GM19463 (cell line): ENCODE data around the gene ZNF304.
"Not testable (repeated sequence)": the region's sequence is repeated elsewhere in the genome, so short reads cannot be mapped to it uniquely, and the experiment has no call there.

Source experiments
- ATAC-seq: cut with Tn5 transposase; IDR thresholded peaks from one replicate; pipeline ENCODE4 v1.9.1; 2021; ENCODE audit warnings: mild to moderate bottlenecking, moderate library complexity; ENCODE audit not compliant: unreplicated experiment

The ZNF304 gene

GRCh38 chr19:57359300-57359699 lies 8.2 kb downstream of the ZNF304 start:
- no peak for ATAC-seq

GRCh38 chr19:57362419-57362818 lies 11.3 kb downstream of the ZNF304 start:
- no peak for ATAC-seq

DNA sequence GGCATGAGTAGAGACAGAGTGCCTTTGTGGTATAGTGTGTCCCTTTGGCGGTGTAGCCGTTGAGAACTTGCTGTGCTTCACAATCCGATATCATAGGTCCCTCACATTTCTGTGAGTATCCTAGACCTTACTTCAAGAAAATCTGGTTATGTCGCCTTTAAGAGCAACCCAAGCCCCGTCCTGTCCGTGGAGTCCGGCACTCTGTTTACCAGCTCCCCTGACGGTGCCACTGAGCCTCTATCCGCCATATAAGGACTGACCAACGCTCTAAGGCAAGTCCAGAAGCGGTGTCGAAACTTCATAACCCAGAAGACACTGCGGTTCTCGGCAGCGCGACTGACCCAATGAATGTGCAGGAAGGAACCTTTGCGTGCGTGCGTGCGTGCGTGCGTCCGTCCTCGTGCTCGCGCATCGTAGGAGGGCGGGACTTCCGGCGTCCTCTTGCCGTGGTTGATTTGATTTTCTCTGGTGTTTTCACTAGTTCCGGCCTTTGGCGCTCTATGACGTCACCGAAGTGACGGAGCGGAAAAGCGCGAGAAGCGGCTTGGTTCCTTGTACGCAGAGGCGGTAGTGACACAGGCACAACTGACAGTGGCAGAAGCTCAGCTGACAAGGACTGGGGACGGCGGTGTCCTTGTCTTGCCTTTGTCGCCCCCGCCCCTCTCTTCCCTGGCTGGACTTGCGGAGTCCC lies 12.1 kb downstream of the ZNF304 start, which contains the start of the genes TRAPPC2B and ZNF547:
Gene TRAPPC2B, plus strand, starts transcription at position 555 of the 691 bp plus-strand sequence. CDS start 1,283 bp downstream, outside the sequence.
Gene ZNF547, plus strand, starts transcription at position 555 of the 691 bp plus-strand sequence. CDS start 5,005 bp downstream, outside the sequence.
- ATAC-seq: peak; percentile 95

DNA sequence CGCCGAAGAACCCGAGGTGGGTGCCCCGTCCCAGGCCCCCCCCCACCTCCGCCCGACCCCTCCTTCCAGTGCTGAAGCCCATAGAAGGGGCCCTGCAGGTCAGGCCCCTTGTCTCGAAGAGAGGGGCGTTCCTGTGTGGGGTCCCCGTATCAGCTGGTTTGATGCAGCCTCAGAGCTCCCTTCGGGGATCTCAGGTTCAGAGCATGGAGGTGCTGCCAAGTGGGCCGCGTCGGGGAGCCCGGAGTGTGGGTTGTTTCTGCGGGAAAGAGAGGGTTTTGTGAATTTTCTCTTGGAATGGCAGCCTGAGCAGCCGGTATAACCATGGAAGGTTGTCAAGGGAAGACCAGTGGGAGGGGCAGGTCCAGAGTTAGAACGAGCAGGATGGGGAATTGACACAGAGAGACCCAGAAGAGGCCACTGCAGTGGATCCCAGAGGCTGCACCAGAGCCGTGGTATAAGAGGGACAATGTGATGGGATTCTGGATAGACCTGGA lies 12.7 kb downstream of the ZNF304 start:
- peak; percentile 8 for ATAC-seq

DNA sequence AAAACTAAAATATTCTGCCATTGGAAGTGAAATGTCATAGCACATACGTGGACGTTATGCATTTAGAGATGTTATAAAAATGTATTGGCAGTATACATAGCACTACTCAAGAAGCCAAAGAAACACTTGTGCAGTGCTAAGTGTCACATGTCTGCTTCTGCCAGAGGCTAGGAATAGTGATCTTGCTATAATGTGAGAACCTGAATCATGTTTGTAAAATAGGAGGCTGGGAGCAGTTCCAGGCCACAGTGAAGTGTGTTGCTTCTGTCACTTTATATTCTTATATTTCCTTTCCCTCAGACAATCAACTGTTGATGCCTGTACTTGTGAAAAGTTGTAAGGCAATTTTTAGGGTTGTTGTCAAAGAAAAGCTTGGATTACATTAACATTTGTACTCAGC lies 15.7 kb downstream of the ZNF304 start:
- ATAC-seq: no peak

DNA sequence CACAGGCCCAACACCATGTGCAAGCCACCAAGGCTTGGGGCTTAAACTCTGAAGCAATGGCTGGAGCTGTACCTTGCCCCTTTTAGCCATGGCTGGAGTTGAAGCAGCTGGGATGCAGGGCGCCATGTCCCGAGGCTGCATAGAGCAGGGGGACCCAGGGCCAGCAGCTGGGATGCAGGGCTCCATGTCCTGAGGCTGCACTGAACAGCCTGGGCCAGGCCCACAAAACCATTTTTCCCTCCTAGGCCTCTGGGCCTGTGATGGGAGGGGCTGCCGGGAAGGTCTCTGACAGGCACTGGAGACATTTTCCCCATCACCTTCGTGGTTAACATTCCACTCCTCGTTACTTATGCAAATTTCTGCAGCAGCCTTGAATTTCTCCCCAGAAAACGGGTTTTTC lies 23.1 kb downstream of the ZNF304 start:
- ATAC-seq: no peak

GRCh38 chr19:57374647-57375046 lies 23.6 kb downstream of the ZNF304 start:
- ATAC-seq: not testable (repeated sequence)

DNA sequence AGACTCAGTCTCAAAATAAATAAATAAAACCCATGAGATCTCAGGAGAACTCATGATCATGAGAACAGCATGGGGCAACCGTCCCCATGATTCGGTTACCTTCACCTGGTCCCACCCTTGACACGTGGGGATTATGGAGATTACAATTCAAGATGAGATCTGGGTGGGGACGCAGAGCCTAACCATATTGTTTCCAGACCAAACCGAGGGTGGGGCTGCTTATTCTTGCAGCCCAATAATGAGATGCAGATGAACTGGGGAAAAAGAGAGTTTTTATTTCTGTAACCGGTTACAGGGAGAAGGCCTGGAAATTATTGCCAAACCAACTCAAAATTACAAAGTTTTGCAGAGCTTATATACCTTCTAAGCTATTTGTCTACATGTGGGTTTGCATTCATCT lies 25.1 kb downstream of the ZNF304 start:
- ATAC-seq: no peak

DNA sequence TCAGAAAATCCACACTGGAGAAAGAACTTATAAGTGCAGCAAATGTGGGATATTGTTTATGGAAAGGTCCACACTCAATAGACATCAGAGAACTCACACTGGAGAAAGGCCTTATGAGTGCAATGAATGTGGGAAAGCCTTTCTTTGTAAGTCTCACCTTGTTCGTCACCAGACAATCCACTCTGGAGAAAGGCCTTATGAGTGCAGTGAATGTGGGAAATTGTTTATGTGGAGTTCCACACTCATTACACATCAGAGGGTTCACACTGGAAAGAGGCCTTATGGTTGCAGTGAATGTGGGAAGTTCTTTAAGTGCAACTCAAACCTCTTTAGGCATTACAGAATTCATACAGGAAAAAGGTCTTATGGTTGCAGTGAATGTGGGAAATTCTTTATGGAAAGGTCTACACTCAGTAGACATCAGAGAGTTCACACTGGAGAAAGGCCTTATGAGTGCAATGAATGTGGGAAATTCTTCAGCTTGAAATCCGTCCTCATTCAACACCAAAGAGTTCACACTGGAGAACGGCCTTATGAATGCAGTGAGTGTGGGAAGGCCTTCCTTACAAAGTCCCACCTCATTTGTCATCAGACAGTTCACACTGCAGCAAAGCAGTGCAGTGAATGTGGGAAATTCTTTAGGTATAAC lies 26.6 kb downstream of the ZNF304 start:
- no peak for ATAC-seq

- ATAC-seq: no peak
These were observed 29.9 kb downstream of the ZNF304 start for GRCh38 chr19:57380923-57381322.

GRCh38 chr19:57382806-57383488 lies 31.9 kb downstream of the ZNF304 start:
- ATAC-seq: no peak

DNA sequence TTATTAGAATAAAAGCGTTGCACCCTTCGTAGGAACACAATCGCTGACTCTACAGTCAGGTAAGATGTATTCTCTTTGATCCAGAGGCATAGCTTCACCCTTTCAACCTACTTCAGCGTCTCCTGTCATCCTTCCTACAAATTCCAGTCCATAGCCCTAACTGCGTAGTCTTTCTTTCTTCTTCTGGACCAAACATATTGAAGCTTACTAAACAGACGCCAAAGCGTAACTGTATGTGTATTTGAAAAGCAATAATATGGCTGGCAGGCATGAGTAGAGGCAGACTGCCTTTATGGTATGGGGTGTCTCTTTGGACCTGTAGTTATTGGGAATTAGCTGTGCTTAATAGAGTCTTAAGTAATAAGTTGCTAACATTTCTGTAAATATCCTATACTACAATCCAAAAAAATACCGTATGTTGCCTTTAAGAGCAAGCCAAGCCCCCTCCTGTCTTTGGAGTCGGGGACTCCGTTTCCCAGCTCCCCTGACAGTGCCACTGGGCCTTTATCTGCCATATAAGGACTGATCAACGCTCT lies 38.2 kb downstream of the ZNF304 start:
- no peak for ATAC-seq

DNA sequence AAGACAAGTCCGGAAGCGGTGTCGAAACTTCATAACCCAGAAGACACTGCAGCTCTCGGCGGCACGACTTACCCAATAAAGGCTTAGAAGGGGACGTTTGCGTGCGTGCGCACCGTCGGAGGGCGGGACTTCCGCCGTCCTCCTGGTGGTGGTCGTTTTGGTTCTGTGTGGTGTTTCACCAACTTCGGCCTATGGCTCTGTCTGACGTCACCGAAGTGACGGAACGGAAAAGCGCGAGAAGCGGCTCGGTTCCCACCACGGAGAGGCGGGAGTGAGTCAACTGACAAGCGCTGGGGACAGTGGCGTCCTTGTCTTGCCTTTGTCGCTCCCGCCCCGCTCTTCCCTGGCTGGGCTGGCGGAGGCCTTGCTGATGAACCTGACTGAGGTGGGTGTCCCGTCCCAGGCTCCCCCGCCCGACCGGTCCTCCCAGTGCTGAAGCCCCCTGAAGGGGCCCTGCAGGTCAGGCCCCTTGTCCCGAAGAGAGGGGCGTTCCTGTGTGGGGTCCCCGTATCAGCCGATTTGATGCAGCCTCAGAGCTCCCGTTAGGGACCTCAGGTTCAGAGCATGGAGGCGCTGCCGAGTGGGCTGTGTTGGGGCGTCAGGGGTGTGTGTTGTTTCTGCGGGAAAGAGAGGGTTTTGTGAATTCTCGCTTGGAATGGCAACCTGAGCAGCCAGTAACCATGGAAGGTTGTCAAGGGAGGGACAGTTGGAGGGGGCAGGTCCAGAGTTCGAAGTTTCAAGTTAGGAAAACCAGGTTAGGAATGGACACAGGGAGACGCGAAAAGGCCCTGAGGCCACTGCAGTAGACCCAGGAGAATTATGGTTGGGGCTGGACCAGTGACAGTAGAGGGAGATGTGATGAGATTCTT lies 38.9 kb downstream of the ZNF304 start, which contains the start of gene ZNF548:
Gene ZNF548, plus strand, starts transcription at position 125 of the 869 bp plus-strand sequence. Its CDS starts 246 bp downstream, at position 371.
- peak; percentile 98 for ATAC-seq

DNA sequence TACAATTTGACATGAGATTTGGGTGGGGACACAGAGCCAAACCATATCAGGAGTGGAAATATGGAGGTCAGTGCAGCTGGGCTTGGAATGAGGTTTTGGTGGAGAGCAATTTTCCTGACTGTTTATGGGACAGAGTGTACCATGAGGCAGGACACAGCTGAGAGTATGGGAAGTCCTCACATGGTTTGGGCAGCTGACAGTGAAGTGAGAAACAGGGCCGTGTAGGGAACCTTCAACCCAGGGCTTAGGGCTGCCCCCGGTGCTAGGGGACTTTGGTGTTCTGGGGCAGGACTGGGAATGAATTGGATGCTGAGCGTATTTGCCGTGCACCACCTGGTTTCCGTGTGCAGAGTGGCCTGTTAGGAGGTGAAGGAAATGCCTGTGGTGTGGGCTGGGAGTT lies 44.6 kb downstream of the ZNF304 start:
- no peak for ATAC-seq

DNA sequence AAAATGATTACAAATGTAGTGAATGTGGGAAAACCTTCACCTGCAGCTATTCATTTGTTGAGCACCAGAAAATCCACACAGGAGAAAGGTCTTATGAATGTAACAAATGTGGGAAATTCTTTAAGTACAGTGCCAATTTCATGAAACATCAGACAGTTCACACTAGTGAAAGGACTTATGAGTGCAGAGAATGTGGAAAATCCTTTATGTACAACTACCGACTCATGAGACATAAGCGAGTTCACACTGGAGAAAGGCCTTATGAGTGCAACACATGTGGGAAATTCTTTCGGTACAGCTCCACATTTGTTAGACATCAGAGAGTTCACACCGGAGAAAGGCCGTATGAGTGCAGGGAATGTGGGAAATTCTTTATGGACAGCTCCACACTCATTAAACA lies 47.8 kb downstream of the ZNF304 start:
- no peak for ATAC-seq

- ATAC-seq: no peak
These were observed 52.9 kb downstream of the ZNF304 start for GRCh38 chr19:57403737-57404563.

DNA sequence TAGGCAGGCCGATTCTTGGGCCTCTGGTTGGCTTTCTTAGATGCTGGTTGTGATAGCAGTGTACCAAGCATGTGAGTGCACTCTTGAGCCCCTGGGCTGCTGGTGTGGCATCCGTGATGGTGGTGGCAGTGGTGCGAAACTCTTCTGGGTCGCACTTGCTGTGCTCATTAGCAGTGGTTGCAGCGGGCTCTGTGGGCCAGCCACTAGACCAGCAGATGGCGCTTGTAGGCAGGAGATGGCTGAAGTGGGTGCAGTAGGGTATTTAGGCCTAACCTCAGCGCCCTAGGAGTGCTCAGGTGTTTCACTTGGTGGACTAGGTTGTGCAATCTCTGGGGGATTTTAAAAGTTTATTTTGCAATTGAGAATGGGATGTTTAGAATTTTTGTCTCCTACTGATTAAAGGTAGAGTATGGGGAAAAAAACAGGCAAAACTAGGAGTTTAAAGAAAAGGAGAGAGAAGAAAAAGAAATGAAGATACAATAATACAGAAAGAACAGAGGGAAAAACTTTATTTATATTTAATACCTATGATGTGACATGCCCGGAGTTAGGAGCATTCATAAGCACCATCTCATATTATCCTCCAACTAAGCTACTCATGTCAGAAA lies 55.5 kb downstream of the ZNF304 start:
- no peak for ATAC-seq
